GM18858 (cell line): Measurements from ENCODE around the gene MED27.

Experiments
- ATAC-seq: cut with Tn5 transposase; IDR thresholded peaks from one replicate; pipeline ENCODE4 v1.9.1; 2021; ENCODE audit not compliant: unreplicated experiment

MED27 gene

GRCh38 chr9:131889437-131890251 is 190.0 kb downstream of the MED27 start:
- no peak for ATAC-seq

- no peak for ATAC-seq
Observed at GRCh38 chr9:131888923-131889322, 190.7 kb downstream of the MED27 start.

- no peak for ATAC-seq
Observed at GRCh38 chr9:131887680-131888079, 192.0 kb downstream of the MED27 start.

GRCh38 chr9:131886826-131887225 is 192.8 kb downstream of the MED27 start:
- ATAC-seq: no peak

GRCh38 chr9:131885144-131885609 is 194.5 kb downstream of the MED27 start:
- ATAC-seq: no peak

- ATAC-seq: no peak
Observed at GRCh38 chr9:131884222-131884621, 195.4 kb downstream of the MED27 start.

GRCh38 chr9:131880833-131881583 is 198.7 kb downstream of the MED27 start:
- ATAC-seq: no peak

- no peak for ATAC-seq
Observed at GRCh38 chr9:131879911-131880290, 199.8 kb downstream of the MED27 start.

GRCh38 chr9:131879181-131879910 is 200.3 kb downstream of the MED27 start:
- no peak for ATAC-seq

GRCh38 chr9:131876486-131876885 is 203.2 kb downstream of the MED27 start:
- no peak for ATAC-seq

- no peak for ATAC-seq
Observed at GRCh38 chr9:131875828-131876485, 203.7 kb downstream of the MED27 start.

GRCh38 chr9:131874916-131875670 is 204.6 kb downstream of the MED27 start:
- ATAC-seq: no peak

- ATAC-seq: no peak
Observed at GRCh38 chr9:131874447-131874846, 205.2 kb downstream of the MED27 start.

GRCh38 chr9:131873891-131874440 is 205.7 kb downstream of the MED27 start:
- ATAC-seq: no peak

GRCh38 chr9:131873335-131873734 is 206.3 kb downstream of the MED27 start:
- no peak for ATAC-seq

- ATAC-seq: no peak
Observed at GRCh38 chr9:131872702-131873101, 207.0 kb downstream of the MED27 start.

GRCh38 chr9:131872006-131872405 is 207.7 kb downstream of the MED27 start:
- ATAC-seq: no peak

- no peak for ATAC-seq
Observed at GRCh38 chr9:131870156-131870555, 209.5 kb downstream of the MED27 start.

- no peak for ATAC-seq
Observed at GRCh38 chr9:131869348-131869747, 210.3 kb downstream of the MED27 start.

- ATAC-seq: no peak
Observed at GRCh38 chr9:131868766-131869165, 210.9 kb downstream of the MED27 start.
